Smooth muscle cell (in vitro differentiated cells): ENCODE data around the gene COL20A1. TPM values are rescaled to one million over a fixed set of nuclear protein-coding genes. Genes with fewer than 3 reads are reported as not detected.

ENCODE experiments used
- DNase-seq: peaks from one replicate; lab custom pipeline; 2025; ENCODE audit not compliant: unreplicated experiment; lab: John Stamatoyannopoulos, UW
- H2AFZ ChIP-seq: fragments of 200-600 bp; sonication (generic); 2 replicates; pipeline ENCODE4 v1.6.0; 2016; ENCODE audit warnings: antibody characterized with exemption, low read depth, mild to moderate bottlenecking
- H3F3A ChIP-seq: fragments of 200-600 bp; sonication (generic); 2 replicates; pipeline ENCODE4 v1.6.0; 2017; ENCODE audit warnings: antibody characterized with exemption, low read depth
- H3K27ac ChIP-seq: fragments of 200-600 bp; sonication (generic); 2 replicates; pipeline ENCODE4 v1.5.1; 2016; ENCODE audit warnings: low read depth, mild to moderate bottlenecking
- H3K27me3 ChIP-seq: fragments of 200-600 bp; sonication (generic); 2 replicates; pipeline ENCODE4 v1.6.1; 2016; ENCODE audit warnings: low read depth, mild to moderate bottlenecking
- H3K36me3 ChIP-seq: fragments of 200-600 bp; sonication (generic); 2 replicates; pipeline ENCODE4 v1.5.1; 2016; ENCODE audit warnings: low read depth
- H3K4me1 ChIP-seq: fragments of 200-600 bp; sonication (generic); 2 replicates; pipeline ENCODE4 v1.5.1; 2016; ENCODE audit warnings: low read depth
- H3K4me2 ChIP-seq: fragments of 200-600 bp; sonication (generic); 2 replicates; pipeline ENCODE4 v1.6.0; 2016; ENCODE audit warnings: mild to moderate bottlenecking
- H3K4me3 ChIP-seq: fragments of 200-600 bp; sonication (generic); 2 replicates; pipeline ENCODE4 v1.5.1; 2016; ENCODE audit warnings: mild to moderate bottlenecking
- H3K79me2 ChIP-seq: fragments of 200-600 bp; sonication (generic); 2 replicates; pipeline ENCODE4 v1.6.0; 2016; ENCODE audit warnings: low read depth, mild to moderate bottlenecking
- H3K9ac ChIP-seq: fragments of 200-600 bp; sonication (generic); 2 replicates; pipeline ENCODE4 v1.6.0; 2016; ENCODE audit warnings: low read depth
- H3K9me3 ChIP-seq: fragments of 200-600 bp; sonication (generic); replicated peaks from 2 replicates; pipeline ENCODE4 v1.5.1; 2016; ENCODE audit warnings: low read depth
- H4K20me1 ChIP-seq: fragments of 200-600 bp; sonication (generic); 2 replicates; pipeline ENCODE4 v1.6.0; 2016; ENCODE audit warnings: low read depth
- WGBS: methylation state at CpG from one replicate; pipeline ENCODE4 v1.1.7; 2016; ENCODE audit warnings: low lambda C conversion rate; 5-methylcytosine and 5-hydroxymethylcytosine counted together
- polyA plus RNA-seq: library from polyadenylated mRNA; unstranded; fragments of >200 nt; fragmentation: Nextera tagmentation; extraction: Ambion mirVana; gene quantifications from 2 replicates; pipeline ENCODE4 v1.2.1, GENCODE V29; 2016
- total RNA-seq: library from RNA; depleted of rRNA; stranded (reverse); fragments of >200 nt; gene quantifications from 2 replicates; pipeline ENCODE4 v1.2.3, GENCODE V29; 2014
- TF ChIP-seq, protein P1 (sequence below): fragments of 200-600 bp; sonication (generic); IDR thresholded peaks from 2 replicates; pipeline ENCODE4 v1.5.1; 2017; ENCODE audit warnings: borderline replicate concordance, mild to moderate bottlenecking, antibody characterized with exemption; ENCODE audit not compliant: insufficient read depth, poor library complexity, severe bottlenecking

The COL20A1 gene
- total and polyA plus RNA-seq, 2 experiments from 2014 or later = 0.23 to 0.36 TPM

- no peaks in the 10 kb centered on the region for H3F3A ChIP-seq
- TF ChIP-seq, protein P1, sequence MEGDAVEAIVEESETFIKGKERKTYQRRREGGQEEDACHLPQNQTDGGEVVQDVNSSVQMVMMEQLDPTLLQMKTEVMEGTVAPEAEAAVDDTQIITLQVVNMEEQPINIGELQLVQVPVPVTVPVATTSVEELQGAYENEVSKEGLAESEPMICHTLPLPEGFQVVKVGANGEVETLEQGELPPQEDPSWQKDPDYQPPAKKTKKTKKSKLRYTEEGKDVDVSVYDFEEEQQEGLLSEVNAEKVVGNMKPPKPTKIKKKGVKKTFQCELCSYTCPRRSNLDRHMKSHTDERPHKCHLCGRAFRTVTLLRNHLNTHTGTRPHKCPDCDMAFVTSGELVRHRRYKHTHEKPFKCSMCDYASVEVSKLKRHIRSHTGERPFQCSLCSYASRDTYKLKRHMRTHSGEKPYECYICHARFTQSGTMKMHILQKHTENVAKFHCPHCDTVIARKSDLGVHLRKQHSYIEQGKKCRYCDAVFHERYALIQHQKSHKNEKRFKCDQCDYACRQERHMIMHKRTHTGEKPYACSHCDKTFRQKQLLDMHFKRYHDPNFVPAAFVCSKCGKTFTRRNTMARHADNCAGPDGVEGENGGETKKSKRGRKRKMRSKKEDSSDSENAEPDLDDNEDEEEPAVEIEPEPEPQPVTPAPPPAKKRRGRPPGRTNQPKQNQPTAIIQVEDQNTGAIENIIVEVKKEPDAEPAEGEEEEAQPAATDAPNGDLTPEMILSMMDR = no peak
- no peak for DNase-seq
- no peak overlapping the region for H2AFZ ChIP-seq
- H3K27me3 ChIP-seq = no peaks in the 10 kb centered on the region
- H3K27ac ChIP-seq = no peak overlapping the region
- H3K79me2 ChIP-seq = no peaks in the 10 kb centered on the region
- H3K9me3 ChIP-seq = no peaks in the 10 kb centered on the region
- H3K9ac ChIP-seq = no peak overlapping the region
- no peaks in the 10 kb centered on the region for H4K20me1 ChIP-seq
- H3K4me1 ChIP-seq = no peaks in the 10 kb centered on the region
- no peak overlapping the region for H3K4me2 ChIP-seq
- H3K36me3 ChIP-seq = no peaks in the 10 kb centered on the region
- 92% methylated on average over 16 of the region's 21 CpGs for WGBS
- H3K4me3 ChIP-seq = no peak overlapping the region
These were observed 21.7 kb downstream of the COL20A1 start for GRCh38 chr20:63314566-63315239.

DNA sequence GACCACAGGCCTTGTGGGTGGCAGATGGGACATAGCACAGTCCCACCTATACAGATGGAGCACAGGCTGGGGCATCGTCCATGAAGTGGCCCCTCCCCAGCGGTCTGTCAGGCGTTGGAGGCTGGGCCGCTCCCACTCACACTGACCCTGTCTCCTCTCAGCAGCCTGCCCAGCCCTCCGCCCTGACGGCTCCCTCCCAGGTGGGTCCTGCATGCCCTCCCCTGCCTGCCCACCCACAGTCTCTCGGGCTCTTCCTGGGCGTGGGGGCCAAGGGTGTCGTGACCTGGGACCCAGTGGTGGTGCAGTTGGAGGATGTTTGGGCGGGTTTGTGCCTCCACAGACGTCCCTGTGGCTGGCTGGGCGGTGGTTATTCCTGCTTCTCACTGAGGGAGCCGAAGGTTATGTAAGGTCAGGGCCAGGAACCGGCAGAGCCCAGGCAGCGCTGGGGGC lies 22.3 kb downstream of the COL20A1 start:
- DNase-seq = no peak
- H2AFZ ChIP-seq = no peak overlapping the region
- WGBS = 85% methylated on average over 15 of the region's 15 CpGs
- TF ChIP-seq, protein P1 = no peak
- H3K79me2 ChIP-seq = no peaks in the 10 kb centered on the region
- no peaks in the 10 kb centered on the region for H3K36me3 ChIP-seq
- H3K27ac ChIP-seq = no peak overlapping the region
- H4K20me1 ChIP-seq = no peaks in the 10 kb centered on the region
- no peaks in the 10 kb centered on the region for H3K9me3 ChIP-seq
- no peak overlapping the region for H3K9ac ChIP-seq
- H3F3A ChIP-seq = no peaks in the 10 kb centered on the region
- H3K4me2 ChIP-seq = no peak overlapping the region
- no peaks in the 10 kb centered on the region for H3K4me1 ChIP-seq
- no peaks in the 10 kb centered on the region for H3K27me3 ChIP-seq
- no peak overlapping the region for H3K4me3 ChIP-seq

DNA sequence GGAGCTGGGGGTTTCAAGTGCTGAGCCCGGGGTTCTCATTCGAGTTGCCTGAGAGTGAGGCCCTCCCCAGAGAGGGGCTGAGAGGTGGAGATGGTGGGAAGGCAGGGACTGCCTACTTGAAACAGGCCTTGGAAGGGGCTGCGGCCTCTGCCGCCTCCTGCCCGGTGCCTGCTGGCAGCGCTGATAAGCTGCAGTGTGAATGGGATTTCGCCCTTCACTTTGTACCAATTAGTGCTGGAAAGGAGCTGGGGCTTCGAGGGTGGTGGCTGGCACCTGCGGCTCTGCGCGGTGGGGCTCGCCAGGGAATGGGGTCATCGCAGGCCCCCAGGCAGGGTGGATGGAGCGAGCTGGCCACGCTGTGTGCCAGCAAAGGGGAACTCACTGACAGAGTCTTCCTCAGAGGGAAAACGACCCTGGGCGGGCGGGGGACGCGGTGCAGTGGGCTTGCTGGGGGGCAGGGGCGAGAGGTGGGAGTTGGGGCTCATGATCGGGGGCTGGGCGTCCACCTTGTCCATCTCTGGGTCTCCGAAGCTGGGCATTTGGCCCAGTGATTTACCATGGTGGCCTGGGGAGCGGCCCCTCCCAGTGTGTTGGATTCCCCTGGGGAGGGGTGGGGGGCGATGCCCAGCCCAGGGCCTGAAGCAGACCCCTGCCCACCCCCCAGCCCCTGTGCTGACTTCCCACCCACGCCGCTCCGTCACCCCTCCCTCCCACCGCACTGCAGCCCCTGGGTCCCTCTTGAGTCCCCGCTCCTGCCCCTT lies 22.9 kb downstream of the COL20A1 start:
- 90% methylated on average over 22 of the region's 31 CpGs for WGBS
- Histone ChIP-seq H3K4me2 (no peak overlapping the region), H3K36me3 (no peaks in the 10 kb centered on the region), H3K27me3 (no peaks in the 10 kb centered on the region), H2AFZ (no peak overlapping the region), H3K9ac (no peak overlapping the region), H3K4me1 (no peaks in the 10 kb centered on the region), H3K27ac (no peak overlapping the region), H3K9me3 (no peaks in the 10 kb centered on the region), H4K20me1 (no peaks in the 10 kb centered on the region), H3F3A (no peaks in the 10 kb centered on the region), H3K4me3 (no peak overlapping the region), H3K79me2 (no peaks in the 10 kb centered on the region)
- no peak for DNase-seq
- TF ChIP-seq, protein P1 = no peak

DNA sequence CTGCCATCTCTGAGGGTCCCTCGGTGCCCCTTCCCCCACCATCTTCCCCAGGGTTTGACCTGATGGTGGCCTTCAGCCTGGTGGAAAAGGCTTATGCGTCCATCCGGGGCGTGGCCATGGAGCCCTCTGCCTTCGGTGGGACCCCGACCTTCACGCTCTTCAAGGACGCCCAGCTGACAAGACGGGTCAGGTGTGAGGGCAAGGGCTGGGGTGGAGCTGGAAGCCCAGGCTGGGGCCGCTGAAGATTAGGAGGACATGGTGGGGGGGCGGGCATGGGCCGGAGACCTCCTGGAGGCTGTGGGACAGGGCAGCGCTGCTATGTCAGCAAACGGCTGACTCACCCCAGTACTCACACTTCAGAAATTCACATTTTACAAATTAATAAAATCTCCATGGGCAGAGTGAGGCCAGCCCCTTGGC lies 23.5 kb downstream of the COL20A1 start:
- WGBS = 92% methylated on average over 13 of the region's 14 CpGs
- H3K27ac ChIP-seq = no peak overlapping the region
- H3K9me3 ChIP-seq = no peaks in the 10 kb centered on the region
- no peak for DNase-seq
- TF ChIP-seq, protein P1 = no peak
- H2AFZ ChIP-seq = no peak overlapping the region
- H3K79me2 ChIP-seq = no peaks in the 10 kb centered on the region
- no peak overlapping the region for H3K4me2 ChIP-seq
- no peaks in the 10 kb centered on the region for H4K20me1 ChIP-seq
- no peaks in the 10 kb centered on the region for H3K27me3 ChIP-seq
- no peak overlapping the region for H3K9ac ChIP-seq
- no peaks in the 10 kb centered on the region for H3K36me3 ChIP-seq
- no peaks in the 10 kb centered on the region for H3F3A ChIP-seq
- no peak overlapping the region for H3K4me3 ChIP-seq
- no peaks in the 10 kb centered on the region for H3K4me1 ChIP-seq
